ENCODE data around the gene RGL1.

The RGL1 gene

DNA sequence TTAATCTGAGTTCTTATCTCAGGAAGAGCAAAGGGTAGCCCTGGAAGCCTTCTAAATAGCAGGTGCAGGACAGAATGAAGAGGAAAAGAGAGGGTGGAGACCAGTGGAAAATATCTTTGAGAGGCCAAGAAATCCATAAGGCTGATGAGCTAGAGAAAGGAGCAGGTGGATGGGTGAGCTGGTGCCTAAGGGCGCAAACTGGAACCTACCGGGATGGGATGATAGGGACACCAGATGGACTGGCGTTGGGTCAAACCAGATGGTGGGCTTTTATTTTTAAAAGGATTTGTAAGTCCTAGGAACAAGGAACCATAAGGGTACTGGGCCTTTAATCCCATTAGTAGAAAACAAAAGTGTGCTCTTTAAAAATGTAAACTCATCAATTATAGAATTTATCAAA lies 59.7 kb downstream of the RGL1 start:
- no peaks in the 10 kb centered on the region for H4K20me1 ChIP-seq (ENCODE audit: control insufficient read depth, insufficient read depth, low read depth, low read length)
- no peaks in the 10 kb centered on the region for H3K27me3 ChIP-seq (ENCODE audit: control insufficient read depth, low read length)
- no peaks in the 10 kb centered on the region for H3K9me3 ChIP-seq (ENCODE audit: control insufficient read depth, insufficient read depth, low read length)

DNA sequence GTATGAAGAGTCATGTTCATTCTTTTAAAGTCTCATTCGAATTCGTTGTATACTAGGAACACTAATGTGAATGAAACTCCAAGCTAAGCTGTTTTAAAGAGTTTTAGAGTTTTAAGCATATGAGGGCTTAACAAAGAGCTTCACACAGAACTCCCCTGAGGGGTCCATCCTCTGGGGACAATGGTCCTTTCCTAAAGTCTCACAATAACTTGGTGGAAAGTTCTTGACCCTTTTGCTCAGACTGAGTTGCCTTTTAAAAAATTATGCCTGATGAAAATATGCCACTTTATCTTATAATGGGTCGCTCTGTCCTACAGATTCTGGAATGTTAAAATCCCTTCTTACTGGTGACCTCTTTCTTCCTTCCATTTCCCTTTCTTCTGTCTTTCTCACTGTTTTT lies 64.3 kb downstream of the RGL1 start:
- Histone ChIP-seq H3K79me2 (ENCODE audit: control insufficient read depth, low read length) (no peaks in the 10 kb centered on the region), H3K4me1 (ENCODE audit: control insufficient read depth, low read length) (no peaks in the 10 kb centered on the region), H3F3A (ENCODE audit: control insufficient read depth, insufficient read depth) (no peaks in the 10 kb centered on the region), H3K9me2 (replicated peaks; ENCODE audit: control insufficient read depth, low read length) (no peaks in the 10 kb centered on the region), H3K27ac (ENCODE audit: low read depth, low read length) (no peak overlapping the region), H3K4me2 (ENCODE audit: low read length) (no peak overlapping the region), H3K4me3 (ENCODE audit: low read length) (no peak overlapping the region), H4K20me1 (ENCODE audit: control insufficient read depth, insufficient read depth, low read depth, low read length) (no peaks in the 10 kb centered on the region), H3K27me3 (ENCODE audit: control insufficient read depth, low read length) (no peaks in the 10 kb centered on the region), H3K9me3 (ENCODE audit: control insufficient read depth, insufficient read depth, low read length) (no peaks in the 10 kb centered on the region), H3K36me3 (ENCODE audit: control insufficient read depth, low read length) (no peaks in the 10 kb centered on the region)
- TF ChIP-seq CTCF (IDR thresholded peaks at IDR 0.05; ENCODE audit: low read depth, low read length, poor library complexity, severe bottlenecking) (no peak), EZH2phosphoT487 (IDR thresholded peaks at IDR 0.05; ENCODE audit: borderline replicate concordance, low read length) (no peak)

More for the DNA sequence above, 59.7 kb downstream of the RGL1 start:
- Histone ChIP-seq H3K79me2 (ENCODE audit: control insufficient read depth, low read length) (no peaks in the 10 kb centered on the region), H3K4me2 (ENCODE audit: low read length) (no peak overlapping the region), H3K9me2 (replicated peaks; ENCODE audit: control insufficient read depth, low read length) (no peaks in the 10 kb centered on the region), H3K4me3 (ENCODE audit: low read length) (no peak overlapping the region), H3F3A (ENCODE audit: control insufficient read depth, insufficient read depth) (no peaks in the 10 kb centered on the region), H3K27ac (ENCODE audit: low read depth, low read length) (no peak overlapping the region), H3K4me1 (ENCODE audit: control insufficient read depth, low read length) (no peaks in the 10 kb centered on the region), H3K36me3 (ENCODE audit: control insufficient read depth, low read length) (no peaks in the 10 kb centered on the region)
- TF ChIP-seq CTCF (IDR thresholded peaks at IDR 0.05; ENCODE audit: low read depth, low read length, poor library complexity, severe bottlenecking) (no peak), EZH2phosphoT487 (IDR thresholded peaks at IDR 0.05; ENCODE audit: borderline replicate concordance, low read length) (no peak)

DNA sequence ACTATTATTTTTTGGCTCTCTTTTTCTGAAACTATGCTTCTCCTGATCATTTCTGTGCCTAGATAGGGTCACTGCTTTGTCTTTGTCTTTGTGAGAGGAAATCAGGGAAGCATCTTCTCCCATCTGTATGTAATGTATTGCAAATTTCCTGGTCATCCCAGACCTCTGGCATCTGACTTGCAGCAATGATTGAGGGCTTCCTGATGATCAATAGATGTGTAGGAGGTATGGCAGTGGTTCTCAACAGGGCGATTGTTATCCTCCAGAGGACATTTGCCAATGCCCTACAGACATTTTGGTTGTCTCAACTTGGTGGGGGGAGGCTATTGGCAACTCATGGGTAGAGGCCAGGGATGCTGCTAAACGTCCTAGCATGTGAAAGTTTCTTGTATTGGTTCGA lies 64.7 kb downstream of the RGL1 start:
- no peak overlapping the region for H3K4me2 ChIP-seq (ENCODE audit: low read length)
- H3F3A ChIP-seq (ENCODE audit: control insufficient read depth, insufficient read depth), result no peaks in the 10 kb centered on the region
- H3K79me2 ChIP-seq (ENCODE audit: control insufficient read depth, low read length), result no peaks in the 10 kb centered on the region
- no peak overlapping the region for H3K4me3 ChIP-seq (ENCODE audit: low read length)
- no peaks in the 10 kb centered on the region for H3K27me3 ChIP-seq (ENCODE audit: control insufficient read depth, low read length)
- TF ChIP-seq CTCF (IDR thresholded peaks at IDR 0.05; ENCODE audit: low read depth, low read length, poor library complexity, severe bottlenecking) (no peak), EZH2phosphoT487 (IDR thresholded peaks at IDR 0.05; ENCODE audit: borderline replicate concordance, low read length) (no peak)
- no peak overlapping the region for H3K27ac ChIP-seq (ENCODE audit: low read depth, low read length)
- no peaks in the 10 kb centered on the region for H4K20me1 ChIP-seq (ENCODE audit: control insufficient read depth, insufficient read depth, low read depth, low read length)
- no peaks in the 10 kb centered on the region for H3K9me2 ChIP-seq (replicated peaks; ENCODE audit: control insufficient read depth, low read length)
- H3K4me1 ChIP-seq (ENCODE audit: control insufficient read depth, low read length), result no peaks in the 10 kb centered on the region
- H3K36me3 ChIP-seq (ENCODE audit: control insufficient read depth, low read length), result no peaks in the 10 kb centered on the region
- no peaks in the 10 kb centered on the region for H3K9me3 ChIP-seq (ENCODE audit: control insufficient read depth, insufficient read depth, low read length)

Measured in DOHH2 (cell line).